NCI-H2029 treated with DMSO at 0.1 percent for 48 hours (cell line): Measurements from ENCODE around the gene QARS1.

Experiments used
- DNase-seq: peaks from one replicate; lab custom pipeline; 2025; lab: John Stamatoyannopoulos, UW

Gene QARS1

GRCh38 chr3:49053543-49053942 lies 51.0 kb downstream of the QARS1 start:
- no peak for DNase-seq
